OCI-LY1 (cell line): Measurements from ENCODE around the gene NKD1.

ENCODE experiments used
- H2AFZ ChIP-seq: fragments of 200-600 bp; sonication (generic), shearing (Covaris generic); 2 replicates; pipeline ENCODE4 v1.6.0; 2014; ENCODE audit warnings: antibody characterized with exemption, mild to moderate bottlenecking, low read length
- H3F3A ChIP-seq: fragments of 200-600 bp; sonication (generic), shearing (Covaris generic); 2 replicates; pipeline ENCODE4 v1.6.0; 2014; ENCODE audit warnings: mild to moderate bottlenecking, antibody characterized with exemption, low read length, moderate library complexity; ENCODE audit not compliant: insufficient read depth
- H3K27ac ChIP-seq: fragments of 200-600 bp; sonication (generic); 2 replicates; pipeline ENCODE4 v1.5.1; 2014; ENCODE audit warnings: low read length, mixed run types, mild to moderate bottlenecking, low read depth; ENCODE audit not compliant: poor library complexity, severe bottlenecking
- H3K27me3 ChIP-seq: fragments of 200-600 bp; sonication (generic); 2 replicates; pipeline ENCODE4 v1.6.0; 2014; ENCODE audit warnings: antibody characterized with exemption, mild to moderate bottlenecking, low read length, moderate library complexity; ENCODE audit not compliant: insufficient read depth
- H3K36me3 ChIP-seq: fragments of 200-600 bp; sonication (generic); 2 replicates; pipeline ENCODE4 v1.6.1; 2014; ENCODE audit warnings: mild to moderate bottlenecking, antibody characterized with exemption, low read length, moderate library complexity, mixed read lengths; ENCODE audit not compliant: insufficient read depth
- H3K4me1 ChIP-seq: fragments of 200-600 bp; sonication (generic); 2 replicates; pipeline ENCODE4 v1.5.1; 2014; ENCODE audit warnings: mild to moderate bottlenecking, low read length, moderate library complexity; ENCODE audit not compliant: insufficient read depth, severe bottlenecking
- H3K4me2 ChIP-seq: fragments of 200-600 bp; sonication (generic), shearing (Covaris generic); 2 replicates; pipeline ENCODE4 v1.6.1; 2014; ENCODE audit warnings: low read length
- H3K4me3 ChIP-seq: fragments of 200-600 bp; sonication (generic); 2 replicates; pipeline ENCODE4 v1.5.1; 2014; ENCODE audit warnings: low read length, low read depth, mild to moderate bottlenecking, mixed read lengths; ENCODE audit not compliant: poor library complexity, severe bottlenecking
- H3K79me2 ChIP-seq: fragments of 200-600 bp; shearing (Covaris generic); 2 replicates; pipeline ENCODE4 v1.6.1; 2016; ENCODE audit warnings: mixed run types, low read length, mixed read lengths; ENCODE audit not compliant: insufficient read depth
- H3K9ac ChIP-seq: fragments of 200-600 bp; sonication (generic), shearing (Covaris generic); 2 replicates; pipeline ENCODE4 v1.6.1; 2014; ENCODE audit warnings: mild to moderate bottlenecking, low read length, mixed read lengths
- H3K9me2 ChIP-seq: fragments of 200-600 bp; sonication (generic), shearing (Covaris generic); 2 replicates; pipeline ENCODE4 v1.6.1; 2014; ENCODE audit warnings: low read depth, mild to moderate bottlenecking, low read length, mixed read lengths
- H3K9me3 ChIP-seq: fragments of 200-600 bp; shearing (Covaris generic); 2 replicates; pipeline ENCODE4 v1.6.1; 2014; ENCODE audit warnings: low read length, mixed read lengths
- H4K20me1 ChIP-seq: fragments of 200-600 bp; sonication (generic), shearing (Covaris generic); 2 replicates; pipeline ENCODE4 v1.6.0; 2016; ENCODE audit warnings: mild to moderate bottlenecking, low read length; ENCODE audit not compliant: insufficient read depth
- CTCF ChIP-seq: fragments of 200-600 bp; sonication (generic), shearing (Covaris generic); IDR thresholded peaks from 2 replicates; pipeline ENCODE4 v1.5.1; 2017; ENCODE audit warnings: mild to moderate bottlenecking, antibody characterized with exemption, low read length, moderate library complexity, mixed read lengths
- EZH2 ChIP-seq: fragments of 200-600 bp; sonication (generic), shearing (Covaris generic); IDR thresholded peaks from 2 replicates; pipeline ENCODE4 v1.8.0; 2017; ENCODE audit warnings: borderline replicate concordance, mixed run types, mild to moderate bottlenecking, antibody characterized with exemption, low read length, moderate library complexity, mixed read lengths

The NKD1 gene

GRCh38 chr16:50612849-50613198 is 64.6 kb downstream of the NKD1 start:
- Histone ChIP-seq H3K9me3 (no peaks in the 10 kb centered on the region), H3K27ac (no peak overlapping the region), H3F3A (no peaks in the 10 kb centered on the region), H3K9me2 (no peaks in the 10 kb centered on the region), H3K4me2 (no peak overlapping the region), H3K27me3 (no peaks in the 10 kb centered on the region; the same call in 1 of the 2 replicates), H4K20me1 (no peaks in the 10 kb centered on the region), H2AFZ (no peak overlapping the region), H3K36me3 (no peaks in the 10 kb centered on the region), H3K4me1 (no peaks in the 10 kb centered on the region), H3K9ac (no peak overlapping the region), H3K79me2 (no peaks in the 10 kb centered on the region), H3K4me3 (no peak overlapping the region)
- TF ChIP-seq EZH2 (no peak), CTCF (no peak)

GRCh38 chr16:50613281-50613963 is 65.2 kb downstream of the NKD1 start:
- Histone ChIP-seq H3K79me2 (no peaks in the 10 kb centered on the region), H3K4me3 (no peak overlapping the region), H3K27me3 (no peaks in the 10 kb centered on the region; the same call in 1 of the 2 replicates), H3K36me3 (no peaks in the 10 kb centered on the region), H3K4me1 (no peaks in the 10 kb centered on the region), H3K4me2 (no peak overlapping the region), H3K9me3 (no peaks in the 10 kb centered on the region), H3K9me2 (no peaks in the 10 kb centered on the region), H3F3A (no peaks in the 10 kb centered on the region), H3K27ac (no peak overlapping the region), H2AFZ (no peak overlapping the region), H3K9ac (no peak overlapping the region), H4K20me1 (no peaks in the 10 kb centered on the region)
- TF ChIP-seq CTCF: no peak
- TF ChIP-seq EZH2: no peak

GRCh38 chr16:50613964-50614474 is 65.8 kb downstream of the NKD1 start:
- Histone ChIP-seq H3K4me2 (no peak overlapping the region), H3K9ac (no peak overlapping the region), H2AFZ (no peak overlapping the region), H3K27me3 (no peaks in the 10 kb centered on the region; the same call in 1 of the 2 replicates), H3F3A (no peaks in the 10 kb centered on the region), H3K36me3 (no peaks in the 10 kb centered on the region), H3K27ac (no peak overlapping the region), H3K4me3 (no peak overlapping the region), H3K4me1 (no peaks in the 10 kb centered on the region), H3K9me3 (no peaks in the 10 kb centered on the region), H4K20me1 (no peaks in the 10 kb centered on the region), H3K79me2 (no peaks in the 10 kb centered on the region), H3K9me2 (no peaks in the 10 kb centered on the region)
- TF ChIP-seq EZH2: no peak
- TF ChIP-seq CTCF: no peak
